Heart left ventricle (tissue), 16 donors: Measurements from ENCODE around the gene SH2D5. TPM values are rescaled to one million over a fixed set of nuclear protein-coding genes. Genes with fewer than 3 reads are reported as not detected.

Source experiments
- ATAC-seq, 4 donors: fragments of 200-7000 bp; cut with Tn5 transposase; one replicate each; pipeline ENCODE4 v1.9.1; 2020 to 2022; ENCODE audit warnings: moderate library complexity in 4 of 4, mild to moderate bottlenecking in 3 of 4, moderate number of reproducible peaks in 1 of 4
- DNase-seq, 5 donors: peaks; one replicate each; pipeline ENCODE4 v3.0.0-alpha.2; 2020
- H3K27ac ChIP-seq, 12 donors: fragments of 200-600 bp; sonication (generic) in 4 of 12; one replicate each; pipeline versions ENCODE4 v1.5.0 to v1.8.0; 2016 to 2022; ENCODE audit warnings: mild to moderate bottlenecking in 2 of 12
- H3K27me3 ChIP-seq, 9 donors: fragments of 200-600 bp; sonication (generic) in 2 of 9; one replicate each; pipeline versions ENCODE4 v1.5.1 to v1.8.0; 2016 to 2022; ENCODE audit warnings: mild to moderate bottlenecking in 3 of 9
- H3K36me3 ChIP-seq, 9 donors: fragments of 200-600 bp; sonication (generic) in 2 of 9; one replicate each; pipeline versions ENCODE4 v1.5.0 to v1.8.0; 2018 to 2022; ENCODE audit warnings: mild to moderate bottlenecking in 2 of 9
- H3K4me1 ChIP-seq, 12 donors: fragments of 200-600 bp; sonication (generic) in 4 of 12; one replicate each; pipeline versions ENCODE4 v1.5.0 to v1.8.0; 2016 to 2022; ENCODE audit warnings: mild to moderate bottlenecking in 3 of 12
- H3K4me3 ChIP-seq, 12 donors: fragments of 200-600 bp; sonication (generic) in 4 of 12; one replicate each; pipeline versions ENCODE4 v1.5.0 to v1.8.0; 2017 to 2022; ENCODE audit warnings: mild to moderate bottlenecking in 9 of 12, moderate library complexity in 4 of 12
- H3K9me3 ChIP-seq, 12 donors: fragments of 200-600 bp; sonication (generic) in 4 of 12; one replicate each; pipeline versions ENCODE4 v1.5.0 to v1.8.0; 2016 to 2022; ENCODE audit warnings: mild to moderate bottlenecking in 1 of 12
- POLR2A ChIP-seq, 2 donors: fragments of 450-650 bp; IDR thresholded peaks; one replicate each; pipeline ENCODE4 v1.6.1; 2017; ENCODE audit warnings: antibody characterized with exemption in 2 of 2, mild to moderate bottlenecking in 2 of 2, moderate library complexity in 2 of 2
- WGBS, 4 donors: extraction: QIAGEN DNeasy Blood & Tissue Kit in 2 of 4; methylation state at CpG; one replicate each; pipeline versions ENCODE4 v1.1.5 to v1.1.7; 2013 to 2018; 5-methylcytosine and 5-hydroxymethylcytosine counted together
- intact Hi-C, 10 donors: fragments of 100-400 bp; cut with DNase I; formaldehyde crosslinking; loops; one replicate each; pipeline versions ENCODE4 v1.11.1 to v1.14.2; 2022
- polyA plus RNA-seq, 2 donors: library from polyadenylated mRNA; stranded (reverse); fragments of 200-250 nt; gene quantifications; one replicate each; pipeline ENCODE4 v1.2.3, GENCODE V29; 2013
- total RNA-seq, 9 donors: library from RNA; depleted of rRNA in 2 of 9; stranded (reverse); fragments of >200 nt in 2 of 9; fragmentation: NEBNext Ultra II Directional in 3 of 9; extraction: Animal tissue kit (Norgen Biotek cat#: 25700) in 3 of 9; gene quantifications; one replicate each; pipeline versions ENCODE4 v1.1.0 to v1.2.4, GENCODE V29; 2016 to 2023
- TF ChIP-seq, protein P1 (sequence below), 12 donors: fragments of 200-600 bp; sonication (generic) in 4 of 12; IDR thresholded peaks; one replicate each; pipeline versions ENCODE4 v1.5.0 to v1.8.0; 2018 to 2022; ENCODE audit warnings: antibody characterized with exemption in 12 of 12, mild to moderate bottlenecking in 5 of 12
- donor health status: ischemic (EF 13 %, LVEDD 7.1; RV severe dilation, severe dysfunction).
- donor health status: healthy with polysubstance abuse.
- donor health status: DM: no; HTN: yes; CAD: no.
- donor health status: DM: no; HTN: no; CAD: no.
- donor health status: ischemic (EF 25% LVEDD 6.9; RV normal size, moderate dysfunction).
- donor health status: ischemic (EF 25% LVEDD 5.7; RV mildly dilated, moderate dysfunction).
- donor health status: healthy.
- donor health status: DM: yes; HTN: yes; CAD: no.
- donor health status: ischemic (EF 35%, LVEDD 5.7; RV mildly dilated, moderate dysfunction).
- donor health status: nonischemic (EF 11% LVEDD 7.7; RV severe dilation, severe dysfunction).
- donor health status: DM: yes; HTN: yes; CAD: no.
- donor health status: PGD.
- donor health status: ischemic (EF 29% LVEDD 5.4; RV normal size, mild dysfunction).
- donor health status: nonischemic (EF 23%, LVEDD 6.1; RV moderate dilation, normal function).

SH2D5 gene
- total and polyA plus RNA-seq, 11 donors: 0.30 to 12.4 (median 0.67) TPM; not detected in 8

DNA sequence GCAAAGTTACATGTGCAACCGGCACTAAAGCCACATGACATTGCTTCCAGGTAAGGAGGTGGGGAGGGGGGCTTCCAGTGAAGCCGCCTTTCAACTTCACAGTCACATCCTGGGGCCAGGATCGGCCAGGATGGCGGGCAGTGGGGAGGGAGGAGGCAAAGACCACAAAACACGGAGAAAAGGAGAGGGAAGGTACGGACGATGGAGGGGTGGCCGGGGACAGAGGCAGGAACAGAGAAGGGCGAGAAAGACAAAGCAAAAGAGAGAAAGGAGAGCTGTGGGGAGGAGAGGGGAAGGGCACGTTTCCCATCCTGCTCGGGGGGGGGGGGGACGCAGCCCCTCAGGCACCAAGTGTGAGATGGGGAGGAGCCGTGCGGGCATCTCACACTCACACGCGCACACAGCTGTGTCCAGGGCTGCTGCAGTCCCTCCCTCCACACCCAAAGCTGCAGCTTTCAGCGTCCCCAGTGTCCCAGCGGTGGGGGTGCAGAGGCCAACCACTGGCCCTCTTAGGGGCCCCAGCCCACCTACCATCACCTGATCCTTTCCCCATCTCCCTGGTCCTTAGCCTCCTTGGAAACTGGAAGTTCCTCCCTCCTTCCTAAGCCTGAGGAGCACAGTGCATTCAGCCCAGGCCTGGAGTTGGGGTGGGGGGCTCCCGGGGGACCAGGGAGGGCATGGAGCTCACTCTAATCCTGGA lies 2.4 kb downstream of the SH2D5 start:
- H3K27ac ChIP-seq: no peak overlapping the region
- WGBS, 4 donors: 17 to 31% (median 23%) methylated on average over 19 of the region's 19 CpGs
- no peaks in the 10 kb centered on the region for H3K36me3 ChIP-seq
- peaks cover 0 to 32% (median 13%) of the 10 kb centered on the region in 12 donors for H3K4me1 ChIP-seq
- intact Hi-C loops: loop anchor here in 5 of 10 donors (5.0 to 10.0 kb wide), 5 partner anchors 33 to 215 kb away; no protein-coding TSS in a partner anchor
- ATAC-seq (no peak), DNase-seq (no peak)
- no peak for TF ChIP-seq POLR2A (IDR thresholded peaks at IDR 0.05)
- TF ChIP-seq, protein P1, sequence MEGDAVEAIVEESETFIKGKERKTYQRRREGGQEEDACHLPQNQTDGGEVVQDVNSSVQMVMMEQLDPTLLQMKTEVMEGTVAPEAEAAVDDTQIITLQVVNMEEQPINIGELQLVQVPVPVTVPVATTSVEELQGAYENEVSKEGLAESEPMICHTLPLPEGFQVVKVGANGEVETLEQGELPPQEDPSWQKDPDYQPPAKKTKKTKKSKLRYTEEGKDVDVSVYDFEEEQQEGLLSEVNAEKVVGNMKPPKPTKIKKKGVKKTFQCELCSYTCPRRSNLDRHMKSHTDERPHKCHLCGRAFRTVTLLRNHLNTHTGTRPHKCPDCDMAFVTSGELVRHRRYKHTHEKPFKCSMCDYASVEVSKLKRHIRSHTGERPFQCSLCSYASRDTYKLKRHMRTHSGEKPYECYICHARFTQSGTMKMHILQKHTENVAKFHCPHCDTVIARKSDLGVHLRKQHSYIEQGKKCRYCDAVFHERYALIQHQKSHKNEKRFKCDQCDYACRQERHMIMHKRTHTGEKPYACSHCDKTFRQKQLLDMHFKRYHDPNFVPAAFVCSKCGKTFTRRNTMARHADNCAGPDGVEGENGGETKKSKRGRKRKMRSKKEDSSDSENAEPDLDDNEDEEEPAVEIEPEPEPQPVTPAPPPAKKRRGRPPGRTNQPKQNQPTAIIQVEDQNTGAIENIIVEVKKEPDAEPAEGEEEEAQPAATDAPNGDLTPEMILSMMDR (IDR thresholded peaks at IDR 0.05): no peak
- no peak overlapping the region for H3K4me3 ChIP-seq
- H3K9me3 ChIP-seq: no peaks in the 10 kb centered on the region
- H3K27me3 ChIP-seq: peaks cover 4 to 45% (median 26%) of the 10 kb centered on the region in 9 donors

DNA sequence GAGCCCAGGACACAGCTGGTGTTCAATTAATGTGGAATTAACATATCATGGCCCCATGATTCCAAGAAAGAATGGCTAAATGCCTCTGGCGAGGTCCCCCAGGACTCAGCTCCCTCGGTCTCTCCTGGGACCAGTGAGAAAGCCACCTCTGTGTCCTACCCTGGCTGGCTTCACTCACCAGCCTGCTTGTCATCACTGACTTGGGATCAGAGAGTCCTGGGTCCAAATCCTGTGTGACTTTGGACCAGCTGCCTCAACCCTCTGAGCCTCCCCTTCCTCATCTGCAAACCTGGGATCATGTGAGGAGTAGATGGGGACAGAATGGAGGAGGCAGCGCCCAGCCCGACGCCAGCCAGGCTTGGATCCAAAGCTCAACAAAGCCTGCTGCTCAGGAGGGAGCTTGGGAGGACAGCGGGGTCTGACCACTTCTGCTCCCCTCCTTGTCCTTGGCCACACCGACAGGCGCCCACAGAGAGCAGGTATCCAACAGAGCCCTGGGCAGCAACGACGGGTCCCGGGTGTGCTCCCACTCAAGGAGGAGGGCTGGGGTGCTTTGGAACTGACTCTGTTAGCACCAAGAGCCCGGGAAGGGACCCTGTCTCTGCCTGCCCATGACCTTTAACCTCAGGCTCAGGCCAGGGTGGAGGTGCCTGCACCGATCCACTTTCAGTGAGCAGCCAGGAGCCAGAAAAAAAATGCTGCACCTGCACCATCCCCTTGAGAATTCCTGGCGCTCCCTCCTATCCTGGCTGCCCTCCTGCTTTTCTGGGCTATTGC lies 3.2 kb downstream of the SH2D5 start:
- TF ChIP-seq POLR2A (IDR thresholded peaks at IDR 0.05): no peak
- TF ChIP-seq, protein P1 (IDR thresholded peaks at IDR 0.05): no peak
- Histone ChIP-seq H3K27ac (no peak overlapping the region), H3K4me1 (peaks cover 0 to 32% (median 13%) of the 10 kb centered on the region in 12 donors), H3K4me3 (no peak overlapping the region), H3K9me3 (no peaks in the 10 kb centered on the region), H3K27me3 (peaks cover 4 to 45% (median 26%) of the 10 kb centered on the region in 9 donors), H3K36me3 (no peaks in the 10 kb centered on the region)
- ATAC-seq (no peak), DNase-seq (no peak)
- 47 to 52% (median 48%) methylated on average over 5 to 14 of the region's 14 CpGs for WGBS, 4 donors
- intact Hi-C loops: loop anchor here in 1 of 10 donors (10.0 kb wide), 1 partner anchor 215 kb away; no protein-coding TSS in a partner anchor

DNA sequence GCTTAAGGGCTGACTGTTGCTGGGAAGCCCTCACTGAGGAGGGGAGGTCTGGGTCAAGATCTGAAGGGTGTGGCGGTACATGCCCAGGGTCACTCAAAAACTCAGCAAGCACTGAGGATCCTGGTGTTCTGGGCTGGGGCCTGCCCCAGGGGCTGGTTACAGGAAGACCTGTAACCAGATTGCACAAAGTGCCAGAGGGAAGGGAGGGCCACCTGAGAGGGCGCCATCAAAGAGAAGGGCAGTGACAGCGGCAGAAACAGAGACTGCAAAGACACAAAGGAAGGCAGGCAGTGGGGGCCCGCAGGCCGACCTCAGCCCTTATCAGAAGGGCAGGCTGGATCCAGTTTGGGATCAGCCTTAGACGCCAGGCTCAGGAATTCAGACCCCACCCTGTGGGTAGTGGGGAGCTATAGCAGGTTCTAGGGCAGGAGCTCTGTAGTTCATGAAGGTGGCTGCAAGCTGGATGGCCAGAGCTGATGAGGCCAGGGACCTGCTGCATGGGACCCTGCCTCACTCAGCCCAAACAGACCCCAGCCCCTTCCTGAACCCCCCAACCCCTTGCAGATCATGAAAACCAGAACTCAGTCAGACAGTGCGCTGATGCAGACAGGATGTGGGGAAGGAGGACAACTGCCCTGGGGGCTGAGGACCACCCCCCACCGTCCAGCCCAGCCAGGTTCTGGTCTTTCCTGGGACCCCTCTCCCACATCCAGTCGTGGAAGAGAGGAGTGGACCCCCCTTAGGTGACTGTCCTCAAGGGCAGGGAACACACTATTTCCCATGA lies 3.9 kb downstream of the SH2D5 start:
- peaks cover 4 to 45% (median 26%) of the 10 kb centered on the region in 9 donors for H3K27me3 ChIP-seq
- no peaks in the 10 kb centered on the region for H3K36me3 ChIP-seq
- H3K4me3 ChIP-seq: no peak overlapping the region
- peaks cover 0 to 31% (median 13%) of the 10 kb centered on the region in 12 donors for H3K4me1 ChIP-seq
- TF ChIP-seq, protein P1 (IDR thresholded peaks at IDR 0.05): no peak
- no peak for TF ChIP-seq POLR2A (IDR thresholded peaks at IDR 0.05)
- 52 to 59% (median 57%) methylated on average over 9 of the region's 9 CpGs for WGBS, 4 donors
- ATAC-seq (no peak), DNase-seq (no peak)
- H3K9me3 ChIP-seq: no peaks in the 10 kb centered on the region
- intact Hi-C loops: loop anchor here in 1 of 10 donors (10.0 kb wide), 1 partner anchor 214 kb away; no protein-coding TSS in a partner anchor
- no peak overlapping the region for H3K27ac ChIP-seq
